Measurements from ENCODE around the gene SLC16A1. TPM values are rescaled to one million over a fixed set of nuclear protein-coding genes. Genes with fewer than 3 reads are reported as not detected.
"Not testable (repeated sequence)": the region's sequence is repeated elsewhere in the genome, so short reads cannot be mapped to it uniquely, and the experiment has no call there.

Gene SLC16A1
- total RNA-seq, 1 donor from 2014 or later, result 29.2 TPM

DNA sequence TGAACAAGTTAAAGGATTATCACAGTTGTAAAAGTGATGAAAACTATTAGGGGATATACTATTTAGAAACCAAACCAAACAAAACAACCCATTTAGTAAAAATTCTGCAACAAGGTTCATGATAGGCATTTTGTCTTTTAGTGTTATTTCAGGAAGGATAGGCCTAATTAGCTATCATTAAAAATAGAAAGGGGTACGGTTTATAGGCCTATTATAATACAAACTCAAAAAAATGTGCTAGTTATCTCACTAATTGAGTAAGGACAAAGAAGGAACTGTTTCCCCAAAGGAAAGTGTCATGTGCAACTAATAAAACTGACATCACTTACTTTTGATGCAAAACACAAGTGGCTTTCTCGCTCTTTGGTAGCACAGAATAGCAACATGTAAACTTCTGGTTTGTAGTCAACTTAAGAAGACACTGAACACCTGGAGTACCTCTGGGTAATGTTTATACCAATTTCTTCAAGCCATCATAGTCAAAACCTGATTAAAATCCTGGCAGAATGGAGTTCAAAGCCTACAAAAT is 28.5 kb downstream of the SLC16A1 start:
- no peak for ATAC-seq

DNA sequence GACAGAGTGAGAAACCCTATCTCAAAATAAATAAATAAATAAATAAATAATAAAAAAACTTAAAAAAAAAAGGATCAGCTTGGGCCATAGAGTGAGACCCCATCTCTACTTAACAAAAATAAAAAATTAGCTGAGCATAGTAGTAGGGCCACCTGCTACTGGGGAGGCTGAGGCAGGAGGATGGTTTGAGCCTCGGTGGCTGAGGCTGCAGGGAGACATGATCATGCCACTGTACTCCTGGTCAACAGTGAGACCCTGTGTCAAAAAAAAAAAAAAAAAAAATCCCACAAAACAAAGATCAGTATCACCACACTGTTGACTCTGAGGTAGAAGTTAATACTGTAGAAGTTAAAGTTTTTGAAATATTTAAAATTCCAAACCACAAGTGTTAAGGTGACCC is 29.1 kb downstream of the SLC16A1 start:
- DNase-seq (ENCODE audit: low spot score) (no peak), ATAC-seq (no peak)

More for the DNA sequence above, 28.5 kb downstream of the SLC16A1 start:
- DNase-seq (ENCODE audit: low spot score), result no peak

DNA sequence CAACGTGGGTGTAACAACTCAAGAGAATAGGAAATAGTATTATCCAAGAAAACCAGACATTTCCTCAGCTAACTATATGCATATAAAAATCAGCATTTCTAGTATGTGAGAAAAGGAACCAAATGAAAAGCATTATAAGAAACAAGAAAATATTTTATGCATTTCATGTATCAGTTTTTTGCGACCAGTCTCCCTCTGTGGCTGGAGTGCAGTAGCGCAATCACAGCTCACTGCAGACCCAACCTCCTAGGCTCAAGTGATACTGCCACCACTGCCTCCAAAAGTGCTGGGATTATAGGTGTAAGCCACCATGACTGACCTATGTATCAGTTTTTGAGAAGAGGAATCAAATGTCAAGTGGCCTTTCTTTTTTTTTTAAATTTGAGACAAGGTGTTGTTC is 31.0 kb downstream of the SLC16A1 start:
- no peak for DNase-seq (ENCODE audit: low spot score)
- no peak for ATAC-seq

DNA sequence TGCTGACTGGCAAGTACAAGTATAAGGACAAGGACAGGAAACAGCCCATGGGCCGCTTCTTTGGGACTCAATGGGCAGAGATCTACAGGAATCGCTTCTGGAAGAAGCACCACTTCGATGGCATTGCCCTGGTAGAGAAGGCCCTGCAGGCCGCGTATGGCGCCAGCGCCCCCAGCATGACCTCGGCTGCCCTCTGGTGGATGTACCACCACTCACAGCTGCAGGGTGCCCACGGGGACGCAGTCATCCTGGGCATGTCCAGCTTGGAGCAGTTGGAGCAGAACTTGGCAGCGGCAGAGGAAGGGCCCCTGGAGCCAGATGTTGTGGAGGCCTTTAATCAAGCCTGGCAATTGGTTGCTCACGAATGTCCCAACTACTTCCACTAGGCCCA is 32.0 kb downstream of the SLC16A1 start:
- no peak for DNase-seq (ENCODE audit: low spot score)

DNA sequence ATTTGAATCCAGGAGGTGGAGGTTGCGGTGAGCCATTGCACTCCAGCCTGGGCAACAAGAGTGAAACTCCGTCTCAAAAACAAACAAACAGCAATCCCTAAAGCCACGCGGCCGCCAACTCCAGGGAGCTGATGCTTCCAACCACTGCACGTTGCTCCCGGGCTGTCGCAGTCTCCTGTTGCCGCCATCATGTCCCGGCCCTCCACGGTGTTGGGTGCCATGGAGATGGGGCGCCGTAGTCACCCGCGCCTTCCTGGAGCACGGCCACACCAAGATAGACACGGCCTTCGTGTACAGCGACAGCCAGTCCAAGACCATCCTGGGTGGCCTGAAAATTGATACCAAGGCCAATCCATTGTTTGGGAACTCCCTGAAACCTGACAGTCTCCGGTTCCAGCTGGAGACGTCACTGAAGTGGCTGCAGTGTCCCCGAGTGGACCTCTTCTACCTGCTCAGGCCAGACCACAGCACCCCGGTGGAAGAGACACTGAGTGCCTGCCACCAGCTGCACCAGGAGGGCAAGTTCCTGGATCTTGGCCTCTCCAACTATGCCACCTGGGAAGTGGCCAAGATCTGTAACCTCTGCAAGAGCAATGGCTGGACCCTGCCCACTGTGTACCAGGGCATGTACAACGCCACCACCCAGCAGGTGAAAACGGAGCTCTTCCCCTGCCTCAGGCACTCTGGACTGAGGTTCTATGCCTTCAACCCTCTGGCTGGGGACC is 32.6 kb downstream of the SLC16A1 start:
- DNase-seq (ENCODE audit: low spot score) (peak; percentile 86), ATAC-seq (peak; percentile 99)

More for the DNA sequence above, 32.0 kb downstream of the SLC16A1 start:
- ATAC-seq, result no peak

DNA sequence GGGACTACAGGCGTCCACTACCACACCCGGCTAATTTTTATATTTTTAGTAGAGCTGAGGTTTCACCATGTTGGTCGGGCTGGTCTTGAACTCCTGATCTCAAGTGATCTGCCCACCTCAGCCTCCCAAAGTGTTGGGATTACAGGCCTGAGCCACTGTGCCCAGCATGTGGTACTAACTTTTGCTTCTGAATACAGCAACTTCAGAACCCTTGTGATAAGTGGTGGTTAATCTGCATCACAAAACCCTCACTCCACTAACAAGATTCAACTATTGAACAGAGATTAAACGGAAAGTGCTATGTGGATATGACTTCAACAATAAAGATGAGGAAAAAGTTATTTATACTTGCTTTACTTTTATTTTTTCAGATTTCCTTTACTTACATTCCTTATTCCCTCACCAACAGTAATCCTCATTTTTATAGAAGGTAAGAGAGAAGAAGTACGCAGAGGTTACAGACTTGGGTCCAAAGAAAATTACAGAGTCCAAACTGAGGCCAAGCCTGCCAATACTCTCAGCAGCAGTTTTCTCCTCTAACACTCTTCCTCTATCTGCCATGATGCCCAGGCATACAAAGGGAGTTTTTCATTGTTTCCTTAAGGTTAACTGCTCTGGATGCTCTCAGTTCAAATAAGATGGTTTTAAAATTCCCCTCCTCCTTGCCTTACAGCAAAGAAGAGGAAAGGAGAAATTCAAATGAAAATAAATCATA is 44.3 kb downstream of the SLC16A1 start:
- ATAC-seq (no peak), DNase-seq (ENCODE audit: low spot score) (no peak)

DNA sequence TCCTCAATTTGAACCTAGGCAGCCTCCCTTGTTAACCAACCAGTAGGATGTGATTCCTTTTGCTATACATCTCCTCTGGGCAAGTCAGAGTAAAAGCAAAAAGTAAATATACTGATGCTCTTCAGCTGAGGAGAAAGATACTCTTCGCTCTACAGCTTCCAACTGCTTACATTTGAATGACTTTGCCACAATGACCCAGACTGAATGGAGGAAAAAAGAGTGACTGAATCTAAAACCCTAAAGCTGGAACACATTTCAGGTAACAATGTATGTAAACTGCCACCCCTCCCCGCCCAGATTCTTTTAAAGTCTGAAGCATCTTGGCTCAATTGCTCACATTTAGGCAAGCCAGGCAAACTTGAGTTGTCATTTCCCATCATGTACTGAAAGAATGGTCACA is 46.1 kb downstream of the SLC16A1 start:
- DNase-seq (ENCODE audit: low spot score) (no peak), ATAC-seq (no peak)

DNA sequence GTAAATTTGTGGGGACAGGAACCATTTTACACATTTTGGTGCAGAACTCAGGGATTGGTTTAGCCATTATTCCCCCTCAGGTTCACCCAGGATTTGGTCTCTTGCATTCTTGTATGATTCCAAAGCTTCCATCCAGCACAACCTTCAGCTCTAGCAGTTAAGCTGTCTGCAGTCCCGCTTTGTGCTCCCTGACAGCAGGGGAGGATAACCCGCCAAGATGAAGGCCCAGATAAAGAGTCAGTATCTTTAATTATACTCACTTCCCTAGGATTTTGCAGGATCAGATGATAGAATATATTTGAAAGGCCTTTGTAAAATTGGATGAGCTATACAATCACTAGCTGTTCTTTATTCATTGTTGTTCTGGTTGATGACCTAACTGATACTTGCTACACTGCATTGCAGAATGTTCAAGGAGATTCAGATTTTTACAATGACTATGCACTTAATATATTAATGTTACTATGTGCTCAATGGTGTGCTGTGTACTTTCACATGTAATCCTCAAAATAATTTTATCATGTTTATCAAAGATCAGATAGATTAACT is 49.8 kb downstream of the SLC16A1 start:
- DNase-seq (ENCODE audit: low spot score) (no peak), ATAC-seq (peak; percentile 22)

DNA sequence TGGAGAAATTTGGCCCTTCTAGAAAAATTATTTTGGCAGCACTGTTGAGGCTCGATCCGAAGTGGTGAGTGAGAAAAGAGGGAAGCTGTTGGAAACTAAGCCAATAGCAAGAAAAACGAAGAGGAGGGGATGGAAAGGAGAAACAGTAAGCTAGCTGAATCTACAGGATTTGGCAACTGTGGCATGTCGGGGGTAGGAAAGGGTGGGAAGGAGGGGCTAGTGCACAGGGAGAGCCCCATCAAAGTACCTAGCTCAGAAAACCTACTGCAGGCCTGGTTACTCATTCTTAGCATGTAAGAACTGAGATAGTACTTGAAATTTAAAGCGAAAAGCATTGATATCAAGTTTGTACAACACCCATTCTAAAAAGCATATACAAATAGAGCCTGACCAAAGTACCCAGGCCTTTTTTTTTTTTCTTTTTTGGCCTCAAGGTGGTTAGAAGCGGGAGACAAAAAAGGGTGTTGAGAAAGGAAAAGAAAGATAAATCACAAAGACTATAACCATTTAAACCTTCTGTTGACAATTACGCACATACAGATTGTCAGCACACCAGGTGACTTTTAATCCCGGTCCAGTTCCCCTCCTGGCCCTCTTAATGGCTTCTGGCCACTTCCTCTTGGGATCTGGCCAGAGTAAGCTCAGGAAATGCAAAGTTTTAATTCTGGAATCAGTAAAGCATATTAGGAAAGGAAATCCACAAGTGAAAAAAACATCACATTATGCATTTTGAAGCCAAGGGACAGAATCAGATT is 50.4 kb downstream of the SLC16A1 start:
- no peak for DNase-seq (ENCODE audit: low spot score)
- ATAC-seq, result peak; percentile 85

DNA sequence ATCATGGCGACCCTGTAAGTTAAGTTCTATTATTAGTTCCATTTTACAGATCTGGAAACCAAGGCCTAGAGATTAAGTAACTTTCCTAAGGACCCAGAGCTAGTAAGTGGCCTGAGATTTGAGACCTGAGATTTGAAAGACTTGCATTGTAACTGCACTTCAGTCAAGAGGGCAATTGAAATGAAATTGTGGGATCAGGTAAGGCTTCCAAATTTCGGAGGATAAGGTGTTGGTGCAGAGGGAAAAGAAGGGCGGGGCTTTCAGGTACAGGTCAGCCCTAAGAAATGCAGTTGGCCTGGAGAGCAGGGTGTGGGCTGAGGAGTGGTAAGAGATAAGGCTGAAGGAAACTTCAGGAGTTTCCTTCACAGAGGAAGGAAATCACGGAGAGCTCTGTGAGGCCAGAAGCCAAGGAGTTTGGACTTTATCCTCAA is 51.1 kb downstream of the SLC16A1 start:
- ATAC-seq (peak; percentile 24), DNase-seq (ENCODE audit: low spot score) (no peak)

DNA sequence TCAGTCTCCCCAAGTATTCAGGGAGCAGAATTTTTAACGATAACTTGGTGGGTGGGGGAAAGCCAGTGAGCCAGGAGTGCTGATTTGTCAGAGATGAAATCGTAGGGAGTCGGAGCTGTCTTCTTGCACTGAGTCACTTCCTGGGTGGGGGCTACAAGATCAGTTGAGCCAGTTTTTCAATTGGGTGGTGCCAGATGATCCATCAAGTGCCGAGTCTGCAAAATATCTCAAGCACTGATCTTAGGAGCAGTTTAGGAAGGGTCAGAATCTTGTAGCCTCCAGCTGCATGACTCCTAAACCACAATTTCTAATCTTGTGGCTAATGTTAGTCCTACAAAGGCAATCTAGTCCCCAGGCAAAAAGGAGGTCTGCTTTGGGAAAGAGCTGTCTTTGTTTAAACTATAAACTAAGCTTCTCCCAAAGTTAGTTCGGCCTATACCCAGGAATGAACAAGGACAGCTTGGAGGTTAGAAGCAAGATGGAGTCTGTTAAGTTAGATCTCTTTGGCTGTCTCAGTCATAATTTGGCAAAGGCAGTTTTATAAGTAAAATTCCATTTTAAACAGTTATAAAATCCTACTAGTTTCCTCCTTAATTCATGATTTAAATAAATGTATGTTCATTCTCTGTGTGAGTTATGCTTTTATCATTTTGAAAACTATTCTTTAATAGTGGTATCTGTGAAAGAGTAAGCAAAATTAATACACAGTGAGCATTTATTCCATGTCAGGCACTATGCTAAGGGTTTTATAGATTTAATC is 51.7 kb downstream of the SLC16A1 start:
- no peak for DNase-seq (ENCODE audit: low spot score)
- no peak for ATAC-seq

DNA sequence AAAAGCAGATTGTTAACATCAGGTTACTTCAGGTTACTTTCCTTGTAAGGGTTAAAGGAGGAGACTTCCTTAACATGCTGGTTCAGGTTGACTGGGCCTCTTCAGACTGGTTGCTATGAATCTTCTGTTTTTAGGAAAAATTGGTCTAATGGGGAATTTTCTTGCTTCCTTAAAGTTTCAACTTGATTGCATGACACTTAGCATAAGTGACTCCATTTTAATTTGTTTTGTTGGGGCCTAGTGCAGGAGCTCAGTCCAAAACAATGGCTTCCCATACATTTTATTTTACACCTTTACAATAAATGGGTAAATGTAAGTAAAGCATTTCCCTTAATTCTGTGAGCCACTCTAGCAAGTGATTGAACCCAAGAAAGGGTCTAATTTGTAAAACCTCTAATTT is 53.8 kb downstream of the SLC16A1 start:
- DNase-seq (ENCODE audit: low spot score) (no peak), ATAC-seq (no peak)

DNA sequence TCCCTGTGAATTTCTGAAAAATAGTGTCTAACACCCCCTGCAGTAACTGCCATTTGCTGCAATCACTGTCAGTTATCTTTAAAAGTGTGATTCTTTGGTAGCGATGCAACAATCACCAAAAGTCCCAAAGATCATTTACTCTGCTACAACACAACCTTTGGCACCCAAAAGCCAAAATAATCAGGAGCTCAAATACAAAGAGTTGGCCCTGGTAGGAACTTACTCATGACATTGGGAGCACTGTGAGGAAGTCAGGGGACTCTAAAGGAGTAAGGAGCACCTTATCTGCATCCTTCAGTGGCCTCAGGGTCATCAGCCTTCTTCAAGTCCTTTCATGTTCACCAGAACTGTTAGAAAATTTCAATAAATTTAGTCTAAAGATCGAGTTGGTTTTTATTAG is 54.6 kb downstream of the SLC16A1 start:
- no peak for DNase-seq (ENCODE audit: low spot score)

DNA sequence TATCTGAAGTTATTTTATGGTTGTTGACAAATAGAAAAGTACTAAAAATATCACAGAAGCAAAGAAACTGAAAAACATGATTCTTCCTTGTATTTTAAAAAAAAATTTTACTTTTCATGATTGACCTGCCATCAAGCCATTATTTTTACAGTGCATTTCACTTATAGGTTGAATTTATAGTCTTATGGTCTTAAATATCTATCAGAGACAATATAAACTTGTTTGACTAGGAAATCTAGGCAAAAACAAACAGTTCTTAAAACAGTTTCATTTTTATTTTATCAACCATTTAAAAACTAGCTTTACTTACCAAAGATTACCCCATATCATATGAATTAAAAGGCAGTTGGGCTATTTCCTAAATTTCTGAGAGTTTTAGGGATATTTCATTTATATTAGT is 59.2 kb downstream of the SLC16A1 start:
- no peak for DNase-seq (ENCODE audit: low spot score)
- no peak for ATAC-seq

More for the DNA sequence above, 54.6 kb downstream of the SLC16A1 start:
- ATAC-seq, result no peak

DNA sequence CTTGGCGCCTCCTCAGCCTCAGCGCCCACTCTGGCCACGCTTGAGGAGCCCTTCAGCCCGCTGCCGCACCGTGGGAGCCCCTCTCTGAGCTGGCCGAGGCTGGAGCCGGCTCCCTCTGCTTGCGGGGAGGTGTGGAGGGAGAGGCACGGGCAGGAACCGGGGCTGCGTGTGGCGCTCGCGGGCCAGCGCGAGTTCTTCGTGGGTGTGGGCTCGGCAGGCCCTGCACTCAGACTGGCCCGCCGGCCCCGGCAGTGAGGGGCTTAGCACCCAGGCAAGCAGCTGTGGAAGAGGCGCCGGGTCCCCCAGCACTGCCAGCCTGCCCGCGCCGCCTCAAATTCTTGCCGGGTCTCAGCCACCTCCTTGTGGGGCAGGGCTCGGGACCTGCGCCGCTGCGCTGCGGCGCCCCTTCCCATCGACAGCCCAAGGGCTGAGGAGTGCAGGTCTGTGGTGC is 61.4 kb downstream of the SLC16A1 start:
- DNase-seq (ENCODE audit: low spot score) (no peak), ATAC-seq (no peak)

DNA sequence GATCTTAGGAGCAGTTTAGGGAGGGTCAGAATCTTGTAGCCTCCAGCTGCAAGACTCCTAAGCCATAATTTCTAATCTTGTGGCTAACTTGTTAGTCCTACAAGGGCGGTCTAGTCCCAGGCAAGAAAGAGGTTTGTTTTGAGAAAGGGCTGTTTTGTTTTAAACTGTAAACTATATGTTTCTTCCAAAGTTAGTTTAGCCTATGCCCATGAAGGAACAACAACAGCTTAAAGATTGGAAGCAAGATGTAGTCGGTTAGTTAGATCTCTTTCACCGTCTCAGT is 62.0 kb downstream of the SLC16A1 start:
- ATAC-seq, result no peak
- DNase-seq (ENCODE audit: low spot score), result no peak

DNA sequence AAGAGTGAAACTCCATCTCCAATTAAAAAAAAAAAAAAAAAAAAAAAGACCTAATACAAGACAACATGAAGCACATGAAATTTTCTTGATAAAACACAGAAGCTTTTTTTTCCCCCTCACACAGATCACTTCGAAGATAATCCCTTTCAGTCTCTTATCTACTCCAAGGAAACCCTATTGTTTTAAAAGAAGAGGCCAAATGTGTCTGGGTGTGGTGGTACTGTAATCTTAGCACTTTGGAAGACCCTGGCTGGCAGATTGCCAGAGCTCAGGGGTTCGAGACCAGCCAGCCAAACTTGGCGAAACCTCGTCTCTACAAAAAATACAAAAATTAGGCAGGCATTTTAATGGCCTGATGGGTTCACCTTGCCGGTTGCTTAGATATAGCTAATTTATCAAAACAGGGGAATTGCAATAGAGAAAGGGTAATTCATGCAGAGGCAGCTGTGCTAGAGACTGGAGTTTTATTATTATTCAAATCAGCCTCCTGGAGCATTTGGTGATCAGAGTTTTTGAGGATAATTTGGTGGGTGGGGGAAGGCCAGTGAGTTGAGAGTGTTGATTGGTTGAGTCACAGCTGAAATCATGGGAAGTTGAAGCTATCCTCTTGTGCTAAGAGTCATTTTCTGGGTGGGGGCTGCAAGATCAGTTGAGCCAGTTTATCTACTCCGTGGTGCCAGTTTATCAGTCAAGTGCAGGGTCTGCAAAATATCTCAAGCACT is 62.5 kb downstream of the SLC16A1 start:
- DNase-seq (ENCODE audit: low spot score) (no peak), ATAC-seq (no peak)

DNA sequence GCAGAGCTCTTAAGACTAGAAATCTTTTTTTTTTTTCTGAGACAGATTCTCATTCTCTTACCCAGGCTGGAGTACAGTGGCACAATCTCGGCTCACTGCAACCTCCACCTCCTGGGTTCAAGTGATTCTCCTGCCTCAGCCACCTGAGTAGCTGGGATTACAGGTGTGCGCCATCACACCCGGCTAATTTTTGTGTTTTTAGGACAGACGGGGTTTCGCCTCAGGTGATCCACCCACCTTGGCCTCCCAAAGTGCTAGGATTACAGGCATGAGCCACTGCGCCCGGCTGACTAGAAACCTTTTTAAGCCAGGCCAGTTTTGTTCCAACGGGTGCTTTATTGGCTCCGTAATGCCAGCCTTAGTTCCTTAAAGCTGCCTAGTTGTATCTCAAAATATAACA is 66.1 kb downstream of the SLC16A1 start:
- peak; percentile 12 for DNase-seq (ENCODE audit: low spot score)
- not testable (repeated sequence) for ATAC-seq

DNA sequence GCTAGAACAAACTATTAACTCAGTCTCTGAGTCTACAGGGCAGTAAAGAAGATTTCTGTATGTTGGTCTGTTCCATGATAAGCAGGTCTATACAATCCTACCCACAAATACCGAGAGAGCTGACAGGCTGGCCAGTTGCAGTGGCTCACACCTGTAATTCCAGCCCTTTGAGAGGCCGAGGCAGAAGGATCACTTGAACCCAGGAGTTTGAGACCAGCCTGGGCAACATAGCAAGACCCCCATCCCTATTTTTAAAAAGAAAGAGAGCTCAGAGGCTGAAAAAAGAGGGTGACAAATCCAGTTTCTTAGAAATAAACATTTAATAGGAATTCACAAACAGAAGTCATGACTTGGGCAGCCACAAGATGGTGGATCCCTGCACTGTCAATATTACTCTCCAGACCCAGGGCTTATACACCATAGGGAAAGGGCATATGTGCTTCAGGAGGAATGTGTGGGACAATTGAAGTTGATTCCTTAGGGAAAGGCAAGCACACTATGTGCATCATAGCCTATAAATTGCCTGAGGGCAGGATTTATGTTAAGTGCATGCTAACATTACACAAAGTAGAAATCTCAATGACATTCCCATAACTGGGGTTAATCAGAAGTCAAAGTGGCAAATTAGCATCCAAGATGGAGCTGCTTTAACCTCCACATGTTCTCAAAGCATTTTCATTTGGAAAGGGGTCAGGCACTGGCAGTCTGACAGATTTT is 66.8 kb downstream of the SLC16A1 start:
- no peak for ATAC-seq
- DNase-seq (ENCODE audit: low spot score), result peak; percentile 1

Data from left lobe of liver (tissue), 2 donors.